RWPE1 (cell line): ENCODE results near the gene GRID1.

Experiments
- CTCF ChIA-PET: fragments of 350-600 bp; sonication (Branson Sonifier 250); formaldehyde crosslinking; extraction: SDS; loops from one replicate; lab custom pipeline; 2021; lab: Yijun Ruan, JAX
- POLR2A ChIA-PET: fragments of 400-600 bp; formaldehyde crosslinking; extraction: SDS; loops from one replicate; lab custom pipeline; 2020; ENCODE audit warnings: antibody characterized with exemption; ENCODE audit not compliant: low non-redundant PET; lab: Yijun Ruan, JAX
- DNase-seq: peaks from one replicate; pipeline ENCODE4 v3.0.0; 2012; ENCODE audit warnings: low spot score
- H3K27ac ChIP-seq: fragments of 450-650 bp; 2 replicates; pipeline ENCODE4 v1.5.1; 2017
- TF ChIP-seq, protein P1 (sequence below): fragments of 450-650 bp; conservative IDR thresholded peaks from 2 replicates; pipeline ENCODE4 v1.5.1; 2017; ENCODE audit warnings: low read depth, mild to moderate bottlenecking

Gene GRID1

DNA sequence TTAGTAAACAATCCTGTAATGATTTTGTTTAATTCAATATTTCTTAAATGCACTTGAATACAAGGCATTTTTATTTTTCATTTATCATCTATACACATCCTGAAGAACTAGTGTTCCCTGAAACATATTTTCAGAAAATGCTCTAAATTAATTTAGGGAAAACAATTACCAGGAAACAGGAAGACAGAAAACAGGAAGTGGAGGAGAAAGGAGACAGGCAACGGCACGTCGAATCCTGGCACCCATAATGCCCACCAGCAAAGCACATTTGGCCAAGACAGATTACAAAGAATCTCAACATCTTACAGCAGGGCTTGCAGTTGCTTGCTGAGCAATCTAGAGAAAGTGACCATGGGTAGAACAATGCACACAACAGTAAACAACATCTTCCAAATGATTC lies 571.1 kb downstream of the GRID1 start:
- POLR2A ChIA-PET = no interaction called here
- TF ChIP-seq, protein P1, sequence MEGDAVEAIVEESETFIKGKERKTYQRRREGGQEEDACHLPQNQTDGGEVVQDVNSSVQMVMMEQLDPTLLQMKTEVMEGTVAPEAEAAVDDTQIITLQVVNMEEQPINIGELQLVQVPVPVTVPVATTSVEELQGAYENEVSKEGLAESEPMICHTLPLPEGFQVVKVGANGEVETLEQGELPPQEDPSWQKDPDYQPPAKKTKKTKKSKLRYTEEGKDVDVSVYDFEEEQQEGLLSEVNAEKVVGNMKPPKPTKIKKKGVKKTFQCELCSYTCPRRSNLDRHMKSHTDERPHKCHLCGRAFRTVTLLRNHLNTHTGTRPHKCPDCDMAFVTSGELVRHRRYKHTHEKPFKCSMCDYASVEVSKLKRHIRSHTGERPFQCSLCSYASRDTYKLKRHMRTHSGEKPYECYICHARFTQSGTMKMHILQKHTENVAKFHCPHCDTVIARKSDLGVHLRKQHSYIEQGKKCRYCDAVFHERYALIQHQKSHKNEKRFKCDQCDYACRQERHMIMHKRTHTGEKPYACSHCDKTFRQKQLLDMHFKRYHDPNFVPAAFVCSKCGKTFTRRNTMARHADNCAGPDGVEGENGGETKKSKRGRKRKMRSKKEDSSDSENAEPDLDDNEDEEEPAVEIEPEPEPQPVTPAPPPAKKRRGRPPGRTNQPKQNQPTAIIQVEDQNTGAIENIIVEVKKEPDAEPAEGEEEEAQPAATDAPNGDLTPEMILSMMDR = no peak
- H3K27ac ChIP-seq = no peak overlapping the region
- CTCF ChIA-PET = interaction anchor here (0.7 kb wide), 1 partner anchor 57 kb away, joined by 5 read pairs; no protein-coding TSS in a partner anchor
- DNase-seq = no peak

DNA sequence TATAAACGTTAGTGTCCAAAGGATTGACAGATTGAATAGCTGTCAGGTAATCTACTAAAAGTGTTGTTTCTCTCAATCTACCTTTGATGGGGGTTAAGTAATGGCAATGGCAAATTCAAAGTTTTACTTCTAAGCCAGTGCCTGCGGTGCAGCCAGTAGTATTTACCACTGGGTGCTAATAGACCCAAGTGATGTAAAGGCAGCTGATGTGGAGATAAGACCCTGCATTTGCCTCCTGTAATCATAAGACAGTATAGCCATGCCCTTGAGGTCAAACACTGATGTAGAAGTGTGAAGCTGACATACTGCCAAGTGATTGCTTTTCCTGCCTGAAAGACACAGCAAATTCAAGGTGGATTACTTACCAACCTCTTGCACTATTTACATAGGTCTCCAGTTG lies 572.0 kb downstream of the GRID1 start:
- ChIA-PET CTCF (no interaction called here), POLR2A (no interaction called here)
- TF ChIP-seq, protein P1 = no peak
- no peak for DNase-seq
- H3K27ac ChIP-seq = no peak overlapping the region

DNA sequence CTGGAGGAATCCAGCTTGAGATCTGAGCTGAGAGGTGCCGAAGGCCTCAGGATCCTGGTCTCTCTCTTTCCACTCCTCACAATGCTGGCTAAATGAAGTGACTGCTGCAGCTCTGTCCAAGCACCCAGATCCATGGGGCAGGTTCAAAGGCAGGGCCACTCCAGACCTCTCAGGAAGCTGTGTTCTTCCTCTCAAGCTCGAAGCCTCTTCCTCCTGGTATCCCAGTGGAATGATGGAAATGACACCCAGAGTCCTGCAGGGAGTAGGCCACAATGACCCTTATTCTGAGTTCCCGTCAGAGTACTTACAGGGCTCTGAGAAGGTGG lies 574.1 kb downstream of the GRID1 start:
- POLR2A ChIA-PET = no interaction called here
- TF ChIP-seq, protein P1 = no peak
- no peak overlapping the region for H3K27ac ChIP-seq
- CTCF ChIA-PET = no interaction called here
- no peak for DNase-seq

DNA sequence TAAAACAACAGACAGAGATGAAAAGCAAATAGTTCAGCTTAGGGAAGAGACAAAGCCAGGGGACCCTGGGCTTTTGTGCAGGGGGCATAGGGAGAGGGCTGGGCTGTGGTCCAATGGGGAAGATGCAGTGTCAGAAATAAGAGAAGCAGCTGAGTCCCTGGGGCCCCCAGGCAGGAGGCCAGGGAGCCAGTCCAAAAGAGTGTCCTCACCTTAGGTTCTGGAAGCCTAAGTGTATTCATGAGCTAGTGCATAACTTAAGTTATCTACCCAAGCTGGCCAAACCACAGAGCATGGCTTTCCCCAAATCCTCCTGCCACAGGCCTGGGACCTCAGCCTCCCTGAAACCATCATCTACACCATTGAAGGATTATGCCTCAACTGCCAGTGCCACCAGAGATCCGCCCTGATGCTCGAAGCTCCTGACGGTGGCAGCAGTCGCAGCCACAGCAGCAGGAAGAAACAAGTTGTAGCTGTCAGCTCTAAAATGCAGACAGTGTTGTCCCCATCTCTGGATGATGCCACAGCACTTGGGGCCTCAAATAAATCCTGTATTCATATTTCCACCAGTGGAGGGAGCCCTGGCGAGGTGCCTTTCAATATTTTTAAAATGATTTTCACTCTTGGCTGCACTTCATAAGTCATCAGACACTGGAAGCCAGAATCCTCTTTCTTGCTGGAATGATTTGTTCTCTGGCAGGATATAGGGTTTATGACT lies 574.6 kb downstream of the GRID1 start:
- TF ChIP-seq, protein P1 = no peak
- H3K27ac ChIP-seq = no peak overlapping the region
- ChIA-PET POLR2A (no interaction called here), CTCF (no interaction called here)
- no peak for DNase-seq

DNA sequence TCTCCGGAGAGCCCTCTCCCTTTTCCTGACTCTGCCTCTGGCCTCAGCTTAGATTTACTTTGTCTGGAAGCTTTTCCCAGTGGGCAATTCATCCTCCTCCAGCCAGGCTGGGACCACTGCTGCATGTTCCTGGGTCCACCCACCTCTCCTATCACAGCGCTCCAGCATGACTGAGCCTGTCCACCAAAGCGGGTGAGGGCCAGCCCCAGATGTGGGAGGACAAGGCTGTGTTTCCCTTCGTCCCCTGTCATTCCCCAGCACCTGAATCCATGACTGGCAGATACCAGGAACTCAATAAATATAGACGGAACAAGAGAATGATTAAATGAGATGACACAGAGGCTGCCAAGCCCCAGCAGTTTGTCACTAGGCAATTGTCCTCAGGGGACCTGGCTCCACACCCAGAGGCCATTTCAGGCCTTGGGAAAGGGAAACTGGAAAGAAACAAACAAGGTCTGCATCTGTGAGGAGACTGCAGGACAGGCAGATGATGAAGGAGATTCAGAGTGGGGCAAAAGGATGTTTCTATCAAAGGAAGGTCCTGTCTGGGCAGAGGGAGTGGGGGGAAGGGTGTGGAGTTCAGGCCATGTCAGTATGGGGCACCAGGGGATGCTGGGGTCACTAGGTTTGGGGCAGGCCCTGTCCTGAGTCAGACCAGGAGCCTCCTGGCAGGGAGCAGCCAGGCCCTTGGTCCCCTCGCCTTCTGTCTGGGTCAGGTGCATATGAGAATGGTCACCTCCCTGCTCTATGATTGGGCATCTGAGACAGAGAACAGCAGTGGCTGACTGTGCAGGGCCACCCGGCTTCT lies 576.4 kb downstream of the GRID1 start:
- no peak for DNase-seq
- TF ChIP-seq, protein P1 = no peak
- CTCF ChIA-PET = no interaction called here
- POLR2A ChIA-PET = no interaction called here
- H3K27ac ChIP-seq = no peak overlapping the region

DNA sequence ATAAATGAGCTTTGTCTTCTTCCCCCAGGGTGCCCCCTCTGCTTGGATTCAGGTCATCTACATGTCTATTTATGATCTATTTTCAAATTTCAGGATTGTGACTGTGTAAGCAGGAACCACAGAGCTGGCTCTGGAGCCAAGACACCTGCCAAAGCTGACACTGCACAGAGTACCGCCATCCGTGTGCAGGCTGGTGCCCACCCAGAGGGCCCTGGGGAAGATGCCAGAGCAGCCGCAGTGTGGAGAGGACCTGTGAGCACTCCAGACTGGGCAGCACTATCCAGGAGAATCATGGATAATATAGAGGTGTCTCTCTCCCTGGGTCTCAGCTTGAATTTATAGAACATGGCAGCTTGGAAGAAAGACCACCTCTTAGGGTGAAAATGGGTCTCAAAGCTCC lies 577.5 kb downstream of the GRID1 start:
- ChIA-PET POLR2A (no interaction called here), CTCF (no interaction called here)
- TF ChIP-seq, protein P1 = no peak
- no peak overlapping the region for H3K27ac ChIP-seq
- no peak for DNase-seq
